Occipital lobe (tissue), 2 donors: ENCODE results near the gene PRKD1. TPM values are rescaled to one million over a fixed set of nuclear protein-coding genes. Genes with fewer than 3 reads are reported as not detected.

Experiments
- DNase-seq: peaks from one replicate; lab custom pipeline; 2025; lab: John Stamatoyannopoulos, UW
- total RNA-seq: library from RNA; depleted of rRNA; stranded (reverse); fragments of >200 nt; gene quantifications from one replicate; pipeline ENCODE4 v1.2.3, GENCODE V29; 2014

The PRKD1 gene
- total RNA-seq, 1 donor from 2014 or later = 20.0 TPM

DNA sequence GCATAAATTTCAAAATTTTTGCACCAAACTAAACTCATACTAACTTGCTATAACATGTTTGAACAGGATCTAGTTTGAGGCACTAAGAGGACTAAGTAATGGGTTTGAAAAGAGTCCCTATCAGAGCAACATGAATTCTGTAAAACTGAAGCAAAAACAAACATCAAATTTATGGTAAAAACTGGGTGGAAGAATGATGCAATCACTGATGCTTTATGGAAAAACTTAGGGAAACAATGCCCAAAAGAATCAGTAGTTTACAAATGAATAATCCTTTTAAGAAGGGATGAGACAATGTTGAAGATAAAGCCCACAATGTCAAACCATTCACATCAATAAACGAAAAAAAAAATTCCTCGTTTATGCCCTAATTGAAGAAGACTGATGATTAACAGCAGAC, 88.9 kb downstream of the PRKD1 start:
- DNase-seq = no peak

- DNase-seq = no peak
These were observed 91.3 kb downstream of the PRKD1 start for GRCh38 chr14:29836395-29836794.

DNA sequence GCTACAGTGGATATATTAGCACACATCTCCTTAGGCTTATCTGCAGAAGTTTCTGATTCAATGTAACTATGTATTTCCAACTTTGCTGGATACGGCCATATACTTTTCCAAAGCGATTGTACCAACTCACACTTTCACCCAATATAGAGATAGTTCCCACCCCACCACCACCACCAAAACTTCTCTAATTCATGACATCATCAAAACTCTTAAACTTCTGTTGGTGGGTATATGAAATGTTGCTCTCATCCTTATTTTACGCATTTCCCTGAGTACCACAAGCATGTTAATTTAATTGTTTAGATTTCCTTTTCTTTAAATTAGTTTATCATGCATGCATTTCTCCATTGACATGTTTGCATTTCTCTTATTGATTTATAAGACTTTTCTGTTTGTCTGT, 95.6 kb downstream of the PRKD1 start:
- DNase-seq = no peak

GRCh38 chr14:29829851-29830250, 97.8 kb downstream of the PRKD1 start:
- DNase-seq = no peak

- DNase-seq = no peak
These were observed 103.8 kb downstream of the PRKD1 start for GRCh38 chr14:29823816-29824215.

GRCh38 chr14:29822430-29822709, 105.3 kb downstream of the PRKD1 start:
- DNase-seq = no peak

DNA sequence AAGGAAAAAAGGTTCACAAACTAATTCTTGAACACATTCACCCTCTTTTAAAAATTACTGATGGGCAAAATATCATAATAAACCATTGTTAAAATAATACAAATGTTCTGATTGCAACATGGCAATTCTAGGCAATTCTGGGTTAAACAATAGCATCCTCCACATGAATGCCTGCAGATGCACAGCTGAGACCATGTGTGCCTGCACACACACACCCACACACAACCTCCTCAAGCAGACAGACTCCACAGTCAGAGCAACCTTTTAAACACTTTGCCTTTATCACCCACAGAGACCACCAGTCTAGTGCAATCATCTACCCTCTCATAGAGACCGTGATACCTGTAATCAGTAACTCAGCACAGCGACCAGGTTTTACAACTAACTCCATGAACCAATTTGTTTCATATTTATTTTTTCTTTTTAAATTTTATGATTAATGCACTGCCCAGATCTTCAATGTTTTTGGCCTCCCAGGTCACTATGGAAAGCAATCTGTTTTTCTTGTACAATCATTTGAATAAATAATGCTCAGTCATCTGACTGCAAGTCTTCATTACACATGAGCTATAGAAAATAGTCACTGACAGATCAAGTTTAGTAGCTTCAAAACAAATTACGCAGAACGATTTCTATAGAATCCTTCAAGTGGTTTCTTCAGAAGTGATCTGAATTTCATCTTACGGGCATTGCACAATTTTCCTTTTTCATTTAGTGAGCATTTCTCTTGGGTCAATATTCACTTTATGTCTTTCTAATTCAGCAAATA, 105.8 kb downstream of the PRKD1 start:
- DNase-seq = no peak

GRCh38 chr14:29821242-29821641, 106.4 kb downstream of the PRKD1 start:
- no peak for DNase-seq

DNA sequence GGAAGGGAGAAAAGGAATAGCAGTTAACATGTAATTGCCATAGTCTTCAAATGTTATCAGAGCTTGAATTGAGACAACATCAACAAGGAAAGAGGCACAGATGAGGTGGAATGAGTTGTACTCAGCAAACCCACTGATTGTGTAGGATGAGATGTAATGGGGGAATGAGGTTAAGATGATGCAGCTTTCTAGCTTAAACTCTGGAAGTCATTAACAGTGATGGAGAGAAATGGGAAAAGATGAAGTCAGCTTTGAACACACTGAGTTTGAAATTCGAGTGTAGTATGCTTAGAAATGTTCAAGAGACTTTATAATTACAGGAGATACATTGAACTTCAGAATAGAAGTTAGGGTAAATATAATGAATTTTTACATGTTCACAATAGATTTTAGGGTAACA, 106.9 kb downstream of the PRKD1 start:
- no peak for DNase-seq

- DNase-seq = no peak
These were observed 109.8 kb downstream of the PRKD1 start for GRCh38 chr14:29817767-29818405.

GRCh38 chr14:29815016-29815674, 112.5 kb downstream of the PRKD1 start:
- no peak for DNase-seq

GRCh38 chr14:29814156-29815015, 113.3 kb downstream of the PRKD1 start:
- peak; percentile 78 for DNase-seq

DNA sequence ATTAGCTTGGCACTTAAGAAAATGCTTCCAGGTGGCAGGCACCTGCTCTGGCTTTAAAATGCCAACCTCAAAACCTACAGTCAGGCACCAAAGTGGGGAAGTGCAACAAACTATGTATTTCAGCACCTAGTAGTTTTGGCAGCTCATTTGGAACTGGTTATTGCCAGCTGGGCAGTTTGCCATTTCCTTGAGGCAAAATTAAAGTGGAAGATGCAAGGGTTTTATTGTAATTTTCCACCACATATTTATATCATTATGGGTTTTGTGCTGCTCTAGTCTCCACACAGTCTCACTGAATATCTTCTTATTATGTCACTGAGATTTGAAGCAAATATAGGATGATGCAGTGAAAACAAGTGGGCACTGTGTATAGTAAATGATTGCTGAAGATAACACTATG, 117.0 kb downstream of the PRKD1 start:
- no peak for DNase-seq

DNA sequence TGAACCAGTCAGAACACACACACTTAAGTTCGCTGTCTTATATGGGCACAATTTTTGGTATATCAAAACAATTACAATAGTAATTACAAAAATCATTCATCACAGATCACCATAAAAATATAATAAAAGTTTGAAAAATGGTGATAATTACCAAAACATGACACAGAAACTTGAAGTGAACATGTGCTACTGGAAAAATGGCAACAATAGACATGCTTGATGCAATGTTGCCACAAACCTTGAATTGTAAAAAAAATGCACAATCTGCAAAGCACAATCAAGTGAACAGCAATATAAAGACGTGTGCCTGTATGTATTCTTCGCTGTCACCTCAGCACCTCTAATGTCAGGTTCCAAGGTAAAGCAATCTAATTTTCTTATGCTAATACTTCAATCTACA, 117.6 kb downstream of the PRKD1 start:
- DNase-seq = no peak

- DNase-seq = no peak
These were observed 121.5 kb downstream of the PRKD1 start for GRCh38 chr14:29806124-29806517.

GRCh38 chr14:29805415-29806123, 122.1 kb downstream of the PRKD1 start:
- no peak for DNase-seq

DNA sequence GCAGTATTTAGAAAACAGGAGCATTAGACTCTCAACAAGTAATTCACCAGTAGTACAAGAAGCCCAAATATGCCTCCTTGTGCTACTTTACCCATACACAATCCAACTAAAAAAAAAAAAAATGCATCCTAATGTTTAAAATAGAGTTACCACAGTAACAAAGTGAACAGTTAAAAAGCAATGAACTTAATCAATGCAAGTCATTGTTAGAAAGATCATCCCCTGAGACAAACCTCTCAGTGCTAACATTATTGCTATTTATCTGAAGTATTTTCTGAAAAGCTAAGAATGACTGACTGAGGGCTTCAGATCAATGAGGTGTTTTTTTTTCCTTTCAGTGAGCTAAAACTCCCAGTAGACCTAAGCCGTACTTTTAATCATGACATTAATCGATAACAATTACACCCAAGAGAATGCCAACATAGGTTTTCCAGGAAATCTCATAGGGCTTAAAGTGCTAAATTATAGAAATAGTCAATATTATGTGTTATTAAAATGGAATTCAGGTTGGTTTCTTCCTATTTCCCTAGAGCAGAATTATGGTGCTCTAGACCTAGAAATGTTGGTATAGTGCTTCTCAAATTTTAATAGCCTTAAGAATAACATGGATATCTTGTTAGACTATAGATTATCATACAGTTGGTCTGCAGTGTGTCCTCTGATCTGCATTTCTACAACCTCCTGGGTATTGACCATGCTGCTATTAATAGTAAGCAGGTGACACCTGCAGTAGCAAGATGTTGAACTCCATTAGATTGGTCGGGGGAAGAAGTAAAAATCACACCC, 123.0 kb downstream of the PRKD1 start:
- DNase-seq = no peak

GRCh38 chr14:29803045-29803444, 124.6 kb downstream of the PRKD1 start:
- no peak for DNase-seq

DNA sequence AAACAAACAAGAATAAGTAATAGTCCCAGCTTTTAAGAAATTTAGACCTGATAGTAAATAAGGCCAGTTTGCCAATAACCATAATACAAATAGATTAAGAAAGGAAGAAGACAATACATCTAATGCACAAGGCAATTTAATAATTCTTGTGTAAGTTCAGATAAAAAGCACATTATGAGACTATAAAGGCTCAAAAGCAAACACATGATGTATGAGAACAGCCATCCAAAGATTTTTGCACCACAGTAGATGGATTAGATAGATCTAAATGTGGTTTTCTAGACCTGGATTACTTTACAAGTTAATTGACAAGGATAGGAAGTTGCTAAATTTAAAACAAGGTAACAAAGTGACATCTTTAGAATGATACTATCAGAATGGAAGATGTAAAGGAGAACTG, 125.4 kb downstream of the PRKD1 start:
- no peak for DNase-seq

- no peak for DNase-seq
These were observed 126.7 kb downstream of the PRKD1 start for GRCh38 chr14:29800961-29801360.
